Stimulated activated CD4-positive, alpha-beta T cell treated with anti-CD3 and anti-CD28 coated beads, Interleukin-12 subunit alpha, Interleukin-12 subunit beta, amount 100 ng/mL, for 4 hours (primary cell): Measurements from ENCODE around the gene HDGFL1.

Experiments used
- DNase-seq: peaks from one replicate; pipeline ENCODE4 v3.0.0-alpha.2; 2020

Gene HDGFL1

DNA sequence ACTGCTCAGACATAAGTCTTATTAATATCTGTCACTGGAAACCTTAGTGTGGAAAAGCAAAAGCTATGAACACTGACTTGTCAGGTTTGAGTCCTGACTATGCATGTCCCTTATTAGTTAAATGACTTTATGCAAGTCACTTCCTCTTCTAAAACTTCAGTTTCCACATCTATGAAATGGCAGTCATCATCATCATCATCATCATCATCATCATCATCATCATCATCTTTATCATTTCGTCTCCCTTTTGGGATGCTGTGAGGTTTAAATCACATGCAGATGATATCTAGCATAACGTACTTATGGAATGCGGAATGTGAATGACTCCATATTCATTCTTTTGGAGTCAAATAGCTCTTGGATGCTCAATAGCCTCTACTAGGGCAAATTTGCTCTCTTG, 24.5 kb downstream of the HDGFL1 start:
- DNase-seq = no peak

DNA sequence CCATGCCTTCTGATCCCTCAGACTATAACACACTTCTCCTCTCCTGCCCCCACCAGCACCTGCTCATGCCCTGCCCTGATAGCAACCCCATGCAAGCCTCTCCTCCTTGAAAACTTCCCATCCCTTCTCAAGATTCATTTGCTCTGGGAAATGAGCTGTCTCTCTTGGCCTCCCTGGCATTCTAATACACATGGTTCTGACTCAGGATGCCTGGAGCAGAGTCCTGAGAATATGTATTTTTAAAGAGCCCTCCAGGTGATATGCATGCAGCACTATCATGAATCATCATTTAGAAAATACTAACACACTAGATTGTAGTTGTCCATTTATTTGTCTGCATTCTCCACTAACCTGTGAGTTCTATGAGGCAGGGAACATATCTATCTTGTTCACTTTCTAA, 26.6 kb downstream of the HDGFL1 start:
- no peak for DNase-seq

DNA sequence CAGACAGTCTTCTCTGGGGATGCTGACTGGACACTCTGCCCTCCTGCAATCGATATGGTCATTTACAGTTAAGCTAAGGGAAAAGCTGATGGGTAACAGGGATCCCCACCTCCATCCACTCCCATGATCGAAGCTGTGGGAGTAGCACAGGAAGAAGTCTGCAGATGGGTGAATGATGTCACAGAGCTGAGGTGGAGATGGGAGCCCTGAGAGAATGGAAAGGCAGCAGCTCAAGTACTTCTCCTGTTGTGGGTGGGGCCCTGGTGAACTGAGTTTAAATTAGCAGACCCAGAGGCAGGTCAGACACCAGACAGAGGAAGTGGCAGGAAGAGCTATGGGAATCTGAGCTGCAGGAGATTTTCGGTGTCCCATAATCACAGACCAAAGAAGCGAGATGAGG, 29.0 kb downstream of the HDGFL1 start:
- no peak for DNase-seq

DNA sequence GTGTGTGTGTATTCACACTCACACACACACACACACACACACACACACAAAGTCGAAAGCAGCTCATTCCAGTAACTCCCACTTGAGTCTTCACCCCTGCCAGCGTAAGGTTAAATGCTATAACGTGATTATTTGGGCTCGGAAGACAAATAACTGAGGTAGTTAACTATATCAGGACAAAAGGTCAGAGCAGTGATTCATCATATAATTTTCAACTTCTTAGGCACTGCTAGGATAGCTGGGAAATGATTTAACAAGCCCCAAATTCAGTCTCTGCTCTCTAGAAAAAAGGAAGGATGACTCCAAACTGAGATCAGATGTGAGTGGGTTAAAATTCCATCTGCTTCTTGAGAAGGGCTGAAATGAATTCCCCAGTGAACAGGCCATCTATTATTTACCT, 30.7 kb downstream of the HDGFL1 start:
- DNase-seq = no peak

DNA sequence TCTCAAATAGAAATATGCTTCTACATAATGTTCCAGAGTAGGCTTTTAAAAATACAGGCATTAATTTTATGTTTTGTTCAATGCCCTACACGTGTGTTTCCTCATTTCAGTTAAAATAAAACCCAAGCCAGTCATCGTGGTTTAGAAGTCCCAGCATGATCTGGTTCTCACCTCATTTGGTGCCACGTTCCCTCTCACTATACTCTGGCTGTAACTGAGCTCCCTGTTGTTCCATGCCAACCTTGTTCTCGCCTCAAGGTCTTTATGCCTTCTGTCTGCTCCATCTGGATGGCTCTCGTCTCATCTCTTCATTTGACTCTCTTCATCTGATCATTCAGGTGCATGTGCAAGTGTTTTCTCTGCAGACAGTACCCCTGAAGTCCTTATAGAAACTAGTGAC, 32.6 kb downstream of the HDGFL1 start:
- DNase-seq = no peak

DNA sequence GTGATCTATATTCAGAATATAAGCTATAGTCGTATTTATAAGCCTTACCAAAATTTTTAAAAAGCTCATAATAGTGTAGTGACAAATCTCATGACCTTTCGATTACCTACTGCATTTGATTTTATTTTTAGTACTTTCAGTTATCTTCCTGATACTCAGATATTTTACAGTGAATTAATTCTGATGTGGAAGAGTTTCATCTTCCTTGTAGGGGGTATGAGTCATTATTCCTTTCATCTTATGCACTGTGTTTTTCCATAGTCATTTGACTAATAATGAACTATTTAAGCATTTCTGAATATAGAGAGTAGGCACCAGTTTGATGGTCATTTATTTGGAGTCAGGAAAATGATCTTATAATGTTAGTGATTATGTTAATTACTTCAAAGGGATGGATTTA, 36.4 kb downstream of the HDGFL1 start:
- DNase-seq = no peak

DNA sequence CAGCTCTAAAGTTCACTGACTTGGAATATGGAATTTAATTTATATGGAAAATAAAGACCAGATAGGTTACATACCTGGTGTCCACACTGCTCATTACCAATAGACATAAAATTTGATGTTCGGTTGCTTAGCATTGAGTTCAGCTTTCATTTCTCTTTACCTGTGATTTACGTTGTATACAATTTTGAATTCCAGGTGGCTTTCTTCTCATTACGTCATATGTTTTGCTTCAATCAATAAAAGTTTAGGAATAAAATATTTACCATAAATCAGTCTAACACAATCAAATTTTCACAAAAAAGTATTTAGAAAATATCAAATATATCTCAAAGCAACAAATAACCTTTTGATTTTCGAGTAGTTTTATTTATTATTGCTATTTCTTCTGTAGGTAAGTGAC, 40.8 kb downstream of the HDGFL1 start:
- no peak for DNase-seq

DNA sequence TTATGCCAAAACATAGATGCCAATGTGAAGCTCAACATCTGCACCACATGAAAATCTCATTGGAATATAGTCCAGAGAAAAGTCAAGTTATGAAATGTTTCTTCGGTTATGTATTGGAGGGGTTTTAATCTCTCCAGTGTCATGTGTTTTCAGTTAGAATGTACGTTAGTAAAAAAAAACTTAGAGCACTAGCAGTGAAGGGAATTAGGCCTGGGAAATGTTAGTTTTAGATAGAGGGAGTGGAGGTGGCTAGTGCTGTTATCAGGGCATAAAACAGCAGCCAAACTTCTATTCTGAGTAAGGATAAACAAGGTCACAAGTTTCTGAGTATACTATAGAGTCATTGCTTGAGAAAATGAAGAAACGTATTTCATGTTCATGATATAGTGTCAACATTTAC, 42.9 kb downstream of the HDGFL1 start:
- no peak for DNase-seq

DNA sequence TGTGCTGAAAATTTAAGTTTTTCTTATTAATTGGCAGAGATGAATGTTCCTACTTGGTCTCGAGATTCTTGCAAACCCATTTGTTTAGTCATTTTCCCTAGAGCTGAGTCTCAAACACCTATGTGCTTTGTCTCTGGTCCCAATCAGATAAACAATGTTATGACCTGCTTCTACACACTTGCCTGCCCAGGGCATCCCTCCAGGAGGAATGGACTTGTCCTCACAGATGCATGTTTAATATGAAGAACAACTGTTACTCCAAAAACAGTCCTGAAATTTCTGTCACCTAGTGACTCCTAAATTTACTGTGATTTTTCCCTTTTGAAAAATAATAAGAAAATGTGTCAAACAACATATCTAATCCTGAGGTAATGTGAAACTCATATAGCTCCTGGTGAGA, 43.7 kb downstream of the HDGFL1 start:
- no peak for DNase-seq

DNA sequence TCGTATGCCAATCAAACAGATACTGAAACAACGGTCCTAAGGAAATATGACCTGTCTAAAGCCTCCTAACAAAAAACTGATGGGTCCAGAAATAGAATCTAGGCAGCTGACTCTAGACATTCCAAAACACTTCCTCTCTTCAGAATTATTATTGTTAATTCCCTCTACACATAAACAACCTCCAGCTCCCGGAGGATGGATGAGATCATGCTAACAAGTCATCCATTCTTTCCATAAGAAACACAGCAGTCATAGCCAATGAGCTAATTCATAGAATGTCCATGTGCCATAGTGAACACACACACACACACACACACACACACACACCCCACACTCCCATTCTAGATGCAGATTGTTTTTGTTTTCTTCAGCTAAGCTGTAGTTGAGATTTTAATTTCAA, 44.3 kb downstream of the HDGFL1 start:
- no peak for DNase-seq

DNA sequence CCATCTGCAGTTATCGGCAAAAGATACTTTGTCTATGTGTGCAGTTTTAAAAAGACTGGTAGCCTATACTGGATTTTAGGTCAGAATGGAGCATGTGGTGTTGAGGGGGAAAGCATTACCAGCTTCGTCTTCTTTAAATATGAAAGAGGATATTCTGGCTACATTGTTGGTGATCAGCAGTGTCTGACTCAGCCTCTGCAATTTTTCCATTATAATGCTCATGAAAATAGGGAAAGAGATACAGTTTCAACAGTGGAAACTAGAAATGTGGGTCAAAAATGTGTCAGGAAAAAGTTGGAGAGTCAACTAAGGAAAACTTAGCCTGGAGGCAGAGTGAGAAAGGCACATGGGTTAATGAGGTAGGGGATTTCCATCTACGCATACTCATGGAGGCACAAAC, 45.2 kb downstream of the HDGFL1 start:
- DNase-seq = no peak

DNA sequence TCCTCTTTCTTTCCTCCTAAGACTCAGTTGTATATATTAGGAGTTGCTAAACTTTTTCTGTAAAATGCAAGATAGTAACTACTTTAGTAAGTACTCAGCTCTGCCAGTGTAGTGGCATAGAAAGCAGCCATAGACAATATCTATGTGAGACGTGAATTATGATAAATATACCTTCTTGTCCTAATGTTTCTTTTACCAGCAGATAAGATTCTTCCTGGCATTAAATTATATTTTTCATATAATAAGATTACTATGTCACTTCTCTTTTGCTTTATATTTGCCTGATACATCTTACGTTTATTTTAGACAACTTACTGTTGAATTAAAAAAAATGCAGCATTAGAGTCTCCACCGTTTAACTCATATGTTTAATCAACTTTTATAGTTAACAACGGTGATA, 51.7 kb downstream of the HDGFL1 start:
- DNase-seq = no peak
